OCI-LY3 (cell line): Measurements from ENCODE around the gene FAH.

Experiments
- H2AFZ ChIP-seq: fragments of 200-600, 300-600 bp; shearing (Covaris generic); 2 replicates; pipeline ENCODE4 v1.6.0; 2014; ENCODE audit warnings: antibody characterized with exemption, low read depth, low read length
- H3K27ac ChIP-seq: fragments of 200-600, 300-600 bp; sonication (generic); 2 replicates; pipeline ENCODE4 v1.5.1; 2014; ENCODE audit warnings: mild to moderate bottlenecking, low read length, moderate library complexity, mixed read lengths
- H3K27me3 ChIP-seq: fragments of 200-600, 300-600 bp; sonication (generic); 2 replicates; pipeline ENCODE4 v1.6.1; 2014; ENCODE audit warnings: low read depth, low read length, mixed read lengths
- H3K36me3 ChIP-seq: fragments of 200-600, 300-600 bp; sonication (generic); replicated peaks from 2 replicates; pipeline ENCODE3; 2014; ENCODE audit warnings: low read depth, low read length, mixed read lengths
- H3K4me1 ChIP-seq: fragments of 300-600, 200-600 bp; sonication (generic); 2 replicates; pipeline ENCODE4 v1.6.1; 2014; ENCODE audit warnings: low read length, mixed read lengths
- H3K4me2 ChIP-seq: fragments of 200-600, 300-600 bp; sonication (generic); 2 replicates; pipeline ENCODE4 v1.6.1; 2014; ENCODE audit warnings: low read length, mixed read lengths
- H3K4me3 ChIP-seq: fragments of 300-600, 200-600 bp; sonication (generic); 2 replicates; pipeline ENCODE4 v1.5.1; 2014; ENCODE audit warnings: antibody characterized with exemption, mild to moderate bottlenecking, low read length, moderate library complexity
- H3K79me2 ChIP-seq: fragments of 300-600, 200-600 bp; shearing (Covaris generic); 2 replicates; pipeline ENCODE4 v1.6.1; 2014; ENCODE audit warnings: mild to moderate bottlenecking, low read length, mixed read lengths
- H3K9ac ChIP-seq: fragments of 300-600, 200-600 bp; shearing (Covaris generic); 2 replicates; pipeline ENCODE4 v1.6.0; 2014; ENCODE audit warnings: mild to moderate bottlenecking, low read length, moderate library complexity
- H3K9me3 ChIP-seq: fragments of 200-600, 300-600 bp; shearing (Covaris generic); 2 replicates; pipeline ENCODE4 v1.6.1; 2014; ENCODE audit warnings: low read length, mixed read lengths; ENCODE audit not compliant: insufficient read depth
- H4K20me1 ChIP-seq: fragments of 200-600, 300-600 bp; sonication (generic); 2 replicates; pipeline ENCODE4 v1.6.1; 2016; ENCODE audit warnings: low read length, mixed read lengths; ENCODE audit not compliant: insufficient read depth
- CTCF ChIP-seq: fragments of 200-600, 300-600 bp; sonication (generic); IDR thresholded peaks from 2 replicates; pipeline ENCODE4 v1.5.1; 2014; ENCODE audit warnings: antibody characterized with exemption, low read length, low read depth
- EZH2phosphoT487 ChIP-seq: fragments of 200-600 bp; shearing (Covaris generic); IDR thresholded peaks from 2 replicates; pipeline ENCODE4 v1.6.1; 2018; ENCODE audit warnings: antibody characterized with exemption, mixed run types, low read depth

The FAH gene

GRCh38 chr15:80199366-80199765 is 46.6 kb downstream of the FAH start:
- Histone ChIP-seq H3K36me3 (no peaks in the 10 kb centered on the region), H3K27me3 (peaks cover 16% of the 10 kb centered on the region), H3K9ac (no peak overlapping the region), H3K79me2 (no peaks in the 10 kb centered on the region), H3K9me3 (no peaks in the 10 kb centered on the region), H3K4me1 (no peaks in the 10 kb centered on the region), H4K20me1 (no peaks in the 10 kb centered on the region), H2AFZ (no peak overlapping the region), H3K27ac (no peak overlapping the region), H3K4me3 (no peak overlapping the region), H3K4me2 (no peak overlapping the region)
- no peak for TF ChIP-seq CTCF
- TF ChIP-seq EZH2phosphoT487 = no peak

GRCh38 chr15:80199869-80200268 is 47.1 kb downstream of the FAH start:
- Histone ChIP-seq H3K9ac (no peak overlapping the region), H3K4me3 (no peak overlapping the region), H2AFZ (no peak overlapping the region), H3K27ac (no peak overlapping the region), H3K27me3 (peaks cover 17% of the 10 kb centered on the region), H3K4me2 (no peak overlapping the region), H3K4me1 (no peaks in the 10 kb centered on the region), H3K36me3 (no peaks in the 10 kb centered on the region), H4K20me1 (no peaks in the 10 kb centered on the region), H3K9me3 (no peaks in the 10 kb centered on the region), H3K79me2 (no peaks in the 10 kb centered on the region)
- TF ChIP-seq EZH2phosphoT487 (no peak), CTCF (no peak)

GRCh38 chr15:80201256-80202015 is 48.6 kb downstream of the FAH start:
- Histone ChIP-seq H3K4me3 (no peak overlapping the region), H3K4me2 (no peak overlapping the region), H3K27ac (no peak overlapping the region), H3K4me1 (no peaks in the 10 kb centered on the region), H3K9ac (no peak overlapping the region), H3K9me3 (no peaks in the 10 kb centered on the region), H3K36me3 (no peaks in the 10 kb centered on the region), H3K79me2 (no peaks in the 10 kb centered on the region), H2AFZ (no peak overlapping the region), H4K20me1 (no peaks in the 10 kb centered on the region), H3K27me3 (peaks cover 27% of the 10 kb centered on the region)
- TF ChIP-seq CTCF (no peak), EZH2phosphoT487 (no peak)

GRCh38 chr15:80202016-80202315 is 49.2 kb downstream of the FAH start:
- no peak overlapping the region for H3K4me3 ChIP-seq
- H3K27ac ChIP-seq = no peak overlapping the region
- TF ChIP-seq EZH2phosphoT487 (no peak), CTCF (no peak)
- no peaks in the 10 kb centered on the region for H3K36me3 ChIP-seq
- H3K4me1 ChIP-seq = no peaks in the 10 kb centered on the region
- H3K4me2 ChIP-seq = no peak overlapping the region
- peaks cover 32% of the 10 kb centered on the region for H3K27me3 ChIP-seq
- no peak overlapping the region for H3K9ac ChIP-seq
- no peaks in the 10 kb centered on the region for H3K79me2 ChIP-seq
- no peaks in the 10 kb centered on the region for H4K20me1 ChIP-seq
- H3K9me3 ChIP-seq = no peaks in the 10 kb centered on the region
- no peak overlapping the region for H2AFZ ChIP-seq
